Spleen (tissue), 7 donors: ENCODE measurements around the gene MYO1B.

Experiments
- POLR2A ChIP-seq, 3 donors: fragments of 450-650 bp; IDR thresholded peaks; one replicate each; pipeline ENCODE4 v1.5.1; 2017; ENCODE audit warnings: antibody characterized with exemption in 3 of 3, mild to moderate bottlenecking in 1 of 3
- POLR2AphosphoS5 ChIP-seq, 3 donors: sonication (generic); formaldehyde crosslinking; IDR thresholded peaks; one replicate each; pipeline ENCODE4 v1.5.1; 2017; ENCODE audit warnings: antibody characterized with exemption in 3 of 3
- TF ChIP-seq, protein P1 (sequence below), 11 experiments: fragments of 200-600 bp in 7 of 11; fragments of 450-650 bp in 4 of 11; sonication (generic) in 4 of 11; IDR thresholded peaks in 8 of 11; conservative IDR thresholded peaks in 3 of 11; 1 replicate in 7 of 11; 2 replicates in 4 of 11; pipeline versions ENCODE4 v1.4.0 to v1.8.0; 2016 to 2021; ENCODE audit warnings: antibody characterized with exemption in 11 of 11, inconsistent platforms in 4 of 11, mild to moderate bottlenecking in 1 of 11
- donor health status: DM: no; HTN: no; CAD: no; lungs with moderate emphysema.
- donor health status: DM: no; HTN: no; CAD: no.
- donor health status: DM: no; HTN: no; CAD: no.

DNA sequence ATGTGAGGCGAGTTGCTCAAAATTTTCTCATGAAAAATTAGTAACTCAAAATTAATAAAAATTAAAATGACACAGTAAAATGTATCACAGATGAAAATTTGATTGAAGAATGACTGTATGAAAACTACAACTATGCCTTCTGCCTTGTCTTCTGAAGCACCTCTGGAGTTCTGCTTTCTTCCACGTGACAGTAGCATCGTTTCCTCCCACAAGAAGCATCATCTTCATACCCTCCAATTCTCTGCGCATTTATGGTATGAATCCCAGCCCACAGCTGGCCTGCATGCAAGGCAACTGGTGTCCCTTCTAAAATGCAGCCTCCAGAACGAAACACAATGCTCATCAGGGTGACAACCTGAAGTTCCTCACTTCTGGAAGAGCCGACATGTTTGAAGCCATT, 189.9 kb downstream of the MYO1B start:
- TF ChIP-seq, protein P1, sequence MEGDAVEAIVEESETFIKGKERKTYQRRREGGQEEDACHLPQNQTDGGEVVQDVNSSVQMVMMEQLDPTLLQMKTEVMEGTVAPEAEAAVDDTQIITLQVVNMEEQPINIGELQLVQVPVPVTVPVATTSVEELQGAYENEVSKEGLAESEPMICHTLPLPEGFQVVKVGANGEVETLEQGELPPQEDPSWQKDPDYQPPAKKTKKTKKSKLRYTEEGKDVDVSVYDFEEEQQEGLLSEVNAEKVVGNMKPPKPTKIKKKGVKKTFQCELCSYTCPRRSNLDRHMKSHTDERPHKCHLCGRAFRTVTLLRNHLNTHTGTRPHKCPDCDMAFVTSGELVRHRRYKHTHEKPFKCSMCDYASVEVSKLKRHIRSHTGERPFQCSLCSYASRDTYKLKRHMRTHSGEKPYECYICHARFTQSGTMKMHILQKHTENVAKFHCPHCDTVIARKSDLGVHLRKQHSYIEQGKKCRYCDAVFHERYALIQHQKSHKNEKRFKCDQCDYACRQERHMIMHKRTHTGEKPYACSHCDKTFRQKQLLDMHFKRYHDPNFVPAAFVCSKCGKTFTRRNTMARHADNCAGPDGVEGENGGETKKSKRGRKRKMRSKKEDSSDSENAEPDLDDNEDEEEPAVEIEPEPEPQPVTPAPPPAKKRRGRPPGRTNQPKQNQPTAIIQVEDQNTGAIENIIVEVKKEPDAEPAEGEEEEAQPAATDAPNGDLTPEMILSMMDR (IDR thresholded peaks at IDR 0.05 in 8 of 11, conservative IDR thresholded peaks at IDR 0.05 in 3 of 11): no peak
- no peak for TF ChIP-seq POLR2A (IDR thresholded peaks at IDR 0.05)
- no peak for TF ChIP-seq POLR2AphosphoS5 (IDR thresholded peaks at IDR 0.05)
